ENCODE measurements around the gene SSR4. TPM values are rescaled to one million over a fixed set of nuclear protein-coding genes. Genes with fewer than 3 reads are reported as not detected.

The SSR4 gene
- total RNA-seq, 1 experiment from 2014 or later = 182 TPM

GRCh38 chrX:153769158-153769864 is 25.2 kb upstream of the SSR4 start:
- no peak overlapping the region for H2AFZ ChIP-seq (ENCODE audit: low read depth, low read length, poor library complexity, severe bottlenecking)
- H3K36me3 ChIP-seq (ENCODE audit: control insufficient read depth in 1 of 2, insufficient read depth in 2 of 2, low read length in 2 of 2) = no peaks in the 10 kb centered on the region
- H3K9me2 ChIP-seq (ENCODE audit: insufficient read depth) = no peaks in the 10 kb centered on the region
- H3K4me1 ChIP-seq (ENCODE audit: control insufficient read depth in 1 of 2, insufficient read depth in 2 of 2, low read length in 2 of 2) = peaks cover 0 to 4% of the 10 kb centered on the region in 2 experiments; a peak in 2 of 4 replicates
- no peaks in the 10 kb centered on the region for H3K27me3 ChIP-seq (ENCODE audit: insufficient read depth, low read length)
- intact Hi-C loops (cut with micrococcal nuclease) = no loop called here
- H3K4me2 ChIP-seq (ENCODE audit: low read length) = no peak overlapping the region
- H3K27ac ChIP-seq (ENCODE audit: low read depth, low read length) = no peak overlapping the region
- BruUV-seq (replicated peaks) = no TSS peak
- TF ChIP-seq CBX3 (IDR thresholded peaks at IDR 0.05; ENCODE audit: low read depth) = no peak
- H3K79me2 ChIP-seq (ENCODE audit: insufficient read depth, low read length) = no peaks in the 10 kb centered on the region
- H3K9ac ChIP-seq (ENCODE audit: low read length) = no peak overlapping the region
- CTCF ChIA-PET = no interaction called here
- no peaks in the 10 kb centered on the region for H4K20me1 ChIP-seq (ENCODE audit: insufficient read depth)
- RAD21 ChIA-PET (ENCODE audit: low non-redundant PET in 1 of 2, low total read pairs in 2 of 2, uncharacterized antibody in 2 of 2, unreplicated experiment in 2 of 2) = no interaction called here
- DNase-seq (ENCODE audit: low read depth, low spot score) (no peak), ATAC-seq (no peak)
- no peaks in the 10 kb centered on the region for H3K9me3 ChIP-seq (ENCODE audit: control insufficient read depth in 1 of 2, insufficient read depth in 1 of 2, low read depth in 1 of 2, low read length in 2 of 2)
- POLR2A ChIA-PET = no interaction called here
- no peak overlapping the region for H3K4me3 ChIP-seq (replicated peaks in 1 of 2; ENCODE audit: low read depth in 1 of 2, low read length in 2 of 2)

GRCh38 chrX:153769865-153770600 is 24.4 kb upstream of the SSR4 start:
- TF ChIP-seq ZNF274 (IDR thresholded peaks at IDR 0.05; ENCODE audit: low read depth, low read length) (no peak), POLR2A (IDR thresholded peaks at IDR 0.05; ENCODE audit: borderline replicate concordance, extremely low read depth, insufficient read depth, insufficient read length) (no peak), ZBTB33 (IDR thresholded peaks at IDR 0.05; ENCODE audit: extremely low read depth, insufficient replicate concordance, low read length) (no peak)
- ChIA-PET CTCF (no interaction called here), POLR2A (no interaction called here), RAD21 (ENCODE audit: low non-redundant PET in 1 of 2, low total read pairs in 2 of 2, uncharacterized antibody in 2 of 2, unreplicated experiment in 2 of 2) (no interaction called here)
- H3K4me2 ChIP-seq (ENCODE audit: low read length) = no peak overlapping the region
- DNase-seq (ENCODE audit: low read depth, low spot score) = no peak
- no peak overlapping the region for H2AFZ ChIP-seq (ENCODE audit: low read depth, low read length, poor library complexity, severe bottlenecking)
- no peaks in the 10 kb centered on the region; a peak in 1 of 4 replicates for H3K4me1 ChIP-seq (ENCODE audit: control insufficient read depth in 1 of 2, insufficient read depth in 2 of 2, low read length in 2 of 2)
- BruUV-seq (replicated peaks) = no TSS peak
- no peak overlapping the region for H3K9ac ChIP-seq (ENCODE audit: low read length)
- H3K36me3 ChIP-seq (ENCODE audit: control insufficient read depth in 1 of 2, insufficient read depth in 2 of 2, low read length in 2 of 2) = no peaks in the 10 kb centered on the region
- H3K9me3 ChIP-seq (ENCODE audit: control insufficient read depth in 1 of 2, insufficient read depth in 1 of 2, low read depth in 1 of 2, low read length in 2 of 2) = no peaks in the 10 kb centered on the region
- no peak overlapping the region for H3K4me3 ChIP-seq (replicated peaks in 1 of 2; ENCODE audit: low read depth in 1 of 2, low read length in 2 of 2)
- ATAC-seq = no peak
- no peaks in the 10 kb centered on the region for H4K20me1 ChIP-seq (ENCODE audit: insufficient read depth)
- H3K27me3 ChIP-seq (ENCODE audit: insufficient read depth, low read length) = no peaks in the 10 kb centered on the region
- no peaks in the 10 kb centered on the region for H3K79me2 ChIP-seq (ENCODE audit: insufficient read depth, low read length)
- H3K27ac ChIP-seq (ENCODE audit: low read depth, low read length) = no peak overlapping the region
- intact Hi-C loops (cut with micrococcal nuclease) = no loop called here
- H3K9me2 ChIP-seq (ENCODE audit: insufficient read depth) = no peaks in the 10 kb centered on the region

All from HCT116 (cell line).